ENCODE results near the gene NCOA1.

Gene NCOA1

GRCh38 chr2:24792874-24793760 is 302.1 kb downstream of the NCOA1 start, which contains the start of the genes CENPO and PTRHD1 (continued):
- TF ChIP-seq ZBTB49 (tag by site-specific recombination; IDR thresholded peaks at IDR 0.05; ENCODE audit: low read depth) (no peak), ZNF707 (tag by site-specific recombination; IDR thresholded peaks at IDR 0.05) (no peak), ZNF660 (tag by site-specific recombination; IDR thresholded peaks at IDR 0.05) (no peak; the same call in 1 of the 2 replicates), SALL2 (tag by site-specific recombination; IDR thresholded peaks at IDR 0.05; ENCODE audit: borderline replicate concordance) (no peak), ZNF48 (tag by site-specific recombination; IDR thresholded peaks at IDR 0.05) (no peak), ZNF777 (tag by site-specific recombination; IDR thresholded peaks at IDR 0.05; ENCODE audit: borderline replicate concordance) (no peak), SP3 (tag by site-specific recombination; IDR thresholded peaks at IDR 0.05) (peak; percentile 94), ZNF280C (tag by site-specific recombination; IDR thresholded peaks at IDR 0.05) (no peak), MYNN (tag by site-specific recombination; IDR thresholded peaks at IDR 0.05; ENCODE audit: borderline replicate concordance) (no peak), KLF1 (tag by site-specific recombination; IDR thresholded peaks at IDR 0.05) (peak; percentile 86), ZNF488 (tag by site-specific recombination; IDR thresholded peaks at IDR 0.05) (no peak), ZNF621 (tag by site-specific recombination; IDR thresholded peaks at IDR 0.05) (no peak), ZNF311 (tag by site-specific recombination; IDR thresholded peaks at IDR 0.05; ENCODE audit: borderline replicate concordance) (no peak), ZNF785 (tag by site-specific recombination; IDR thresholded peaks at IDR 0.05) (no peak), HOXD13 (CRISPR knock-in tag; IDR thresholded peaks at IDR 0.05; ENCODE audit: borderline replicate concordance) (no peak), KLF9 (tag by site-specific recombination; IDR thresholded peaks at IDR 0.05; ENCODE audit: low read depth) (peak; percentile 99), BCL11A (tag by site-specific recombination; IDR thresholded peaks at IDR 0.05; ENCODE audit: low read depth) (no peak), ZFP3 (tag by site-specific recombination; IDR thresholded peaks at IDR 0.05; ENCODE audit: low read depth) (no peak), ZNF292 (tag by site-specific recombination; IDR thresholded peaks at IDR 0.05; ENCODE audit: borderline replicate concordance, low read depth) (no peak), ZNF610 (tag by site-specific recombination; IDR thresholded peaks at IDR 0.05; ENCODE audit: borderline replicate concordance) (no peak), ZNF529 (tag by site-specific recombination; IDR thresholded peaks at IDR 0.05; ENCODE audit: insufficient replicate concordance) (no peak), ZNF394 (tag by site-specific recombination; IDR thresholded peaks at IDR 0.05; ENCODE audit: borderline replicate concordance) (peak; percentile 59; the same call in 1 of the 2 replicates), ZNF776 (tag by site-specific recombination; IDR thresholded peaks at IDR 0.05; ENCODE audit: borderline replicate concordance) (no peak), ZNF2 (tag by site-specific recombination; IDR thresholded peaks at IDR 0.05) (peak; percentile 35; the same call in 1 of the 2 replicates), TRIM28 (IDR thresholded peaks at IDR 0.05; ENCODE audit: borderline replicate concordance, low read length) (no peak), OSR2 (tag by site-specific recombination; IDR thresholded peaks at IDR 0.05) (no peak), ZNF701 (tag by site-specific recombination; IDR thresholded peaks at IDR 0.05) (no peak), ZNF768 (tag by site-specific recombination; IDR thresholded peaks at IDR 0.05) (no peak), ZNF112 (tag by site-specific recombination; IDR thresholded peaks at IDR 0.05) (no peak), ZNF747 (tag by site-specific recombination; IDR thresholded peaks at IDR 0.05) (no peak), ZNF76 (tag by site-specific recombination; IDR thresholded peaks at IDR 0.05; ENCODE audit: borderline replicate concordance, low read depth) (peak; percentile 97), ZNF585B (tag by site-specific recombination; IDR thresholded peaks at IDR 0.05) (no peak), ZNF473 (tag by site-specific recombination; IDR thresholded peaks at IDR 0.05) (no peak), ZNF202 (tag by site-specific recombination; IDR thresholded peaks at IDR 0.05; ENCODE audit: borderline replicate concordance) (no peak)
